Osteocyte (in vitro differentiated cells): ENCODE results near the gene MBP. TPM values are rescaled to one million over a fixed set of nuclear protein-coding genes. Genes with fewer than 3 reads are reported as not detected.
"Not testable (repeated sequence)": the region's sequence is repeated elsewhere in the genome, so short reads cannot be mapped to it uniquely, and the experiment has no call there.

Source experiments
- DNase-seq: peaks from one replicate; pipeline ENCODE4 v3.0.0; 2021; ENCODE audit warnings: mixed read lengths; ENCODE audit not compliant: unreplicated experiment; ENCODE audit errors: extremely low spot score
- H3K27ac Mint-ChIP-seq: one replicate; pipeline ENCODE4 v1.8.0; 2021; ENCODE audit warnings: mild to moderate bottlenecking, mixed read lengths; ENCODE audit not compliant: unreplicated experiment
- H3K27me3 Mint-ChIP-seq: one replicate; pipeline ENCODE4 v1.8.0; 2021; ENCODE audit warnings: mixed read lengths; ENCODE audit not compliant: unreplicated experiment
- H3K36me3 Mint-ChIP-seq: one replicate; pipeline ENCODE4 v1.8.0; 2021; ENCODE audit warnings: mixed read lengths; ENCODE audit not compliant: unreplicated experiment
- H3K4me1 Mint-ChIP-seq: one replicate; pipeline ENCODE4 v1.8.0; 2021; ENCODE audit warnings: mixed read lengths; ENCODE audit not compliant: unreplicated experiment
- H3K4me3 Mint-ChIP-seq: one replicate; pipeline ENCODE4 v1.8.0; 2021; ENCODE audit warnings: mild to moderate bottlenecking, moderate library complexity, mixed read lengths; ENCODE audit not compliant: unreplicated experiment
- H3K9me3 Mint-ChIP-seq: one replicate; pipeline ENCODE4 v1.8.0; 2021; ENCODE audit warnings: mixed read lengths; ENCODE audit not compliant: unreplicated experiment
- CTCF ChIP-seq: fragments of 200-600 bp; sonication (generic); IDR thresholded peaks from 2 replicates; pipeline ENCODE4 v1.5.0; 2021; ENCODE audit warnings: antibody characterized with exemption, mild to moderate bottlenecking, moderate library complexity
- total RNA-seq: library from RNA; stranded (reverse); gene quantifications from 2 replicates; pipeline ENCODE4 v1.2.1, GENCODE V29; 2021

MBP gene
- total RNA-seq, 1 donor from 2014 or later: 18.6 TPM

- Mint-ChIP-seq H3K27me3 (no peaks in the 10 kb centered on the region), H3K36me3 (peaks cover 14% of the 10 kb centered on the region), H3K4me1 (no peaks in the 10 kb centered on the region), H3K9me3 (no peaks in the 10 kb centered on the region), H3K27ac (no peak overlapping the region), H3K4me3 (no peak overlapping the region)
- DNase-seq: no peak
- no peak for TF ChIP-seq CTCF
Measured at GRCh38 chr18:77021075-77021474, 111.5 kb downstream of the MBP start.

- TF ChIP-seq CTCF: no peak
- no peaks in the 10 kb centered on the region for H3K9me3 Mint-ChIP-seq
- H3K4me3 Mint-ChIP-seq: no peak overlapping the region
Measured at GRCh38 chr18:77020561-77020960, 112.0 kb downstream of the MBP start.

GRCh38 chr18:77019641-77020040, 112.9 kb downstream of the MBP start:
- Mint-ChIP-seq H3K4me3 (no peak overlapping the region), H3K27me3 (no peaks in the 10 kb centered on the region), H3K36me3 (peaks cover 18% of the 10 kb centered on the region), H3K9me3 (no peaks in the 10 kb centered on the region), H3K4me1 (peaks cover under 1% of the 10 kb centered on the region), H3K27ac (no peak overlapping the region)
- TF ChIP-seq CTCF: no peak
- DNase-seq: no peak

More at GRCh38 chr18:77020561-77020960, 112.0 kb downstream of the MBP start:
- Mint-ChIP-seq H3K27ac (no peak overlapping the region), H3K36me3 (peaks cover 17% of the 10 kb centered on the region), H3K4me1 (no peaks in the 10 kb centered on the region), H3K27me3 (no peaks in the 10 kb centered on the region)
- DNase-seq: no peak

DNA sequence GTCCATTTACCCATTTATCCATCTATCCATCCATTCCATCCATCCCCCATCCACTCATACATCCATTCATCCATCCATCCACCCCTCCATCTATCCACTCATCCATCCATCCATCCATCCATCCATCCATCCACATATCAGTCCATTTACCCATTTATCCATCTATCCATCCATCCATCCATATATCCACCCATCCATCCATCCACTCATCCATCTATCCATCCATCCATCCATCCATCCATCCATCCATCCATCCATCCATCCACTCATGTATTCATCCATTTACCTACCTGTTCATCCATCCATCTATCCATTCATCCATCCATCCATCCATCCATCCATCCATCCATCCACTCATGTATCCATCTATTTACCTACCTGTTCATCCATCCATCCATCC, 113.9 kb downstream of the MBP start:
- not testable (repeated sequence) for H3K4me1 Mint-ChIP-seq, H3K27me3 Mint-ChIP-seq, H3K4me3 Mint-ChIP-seq, H3K9me3 Mint-ChIP-seq, DNase-seq, H3K27ac Mint-ChIP-seq
- peaks cover 16% of the 10 kb centered on the region for H3K36me3 Mint-ChIP-seq

DNA sequence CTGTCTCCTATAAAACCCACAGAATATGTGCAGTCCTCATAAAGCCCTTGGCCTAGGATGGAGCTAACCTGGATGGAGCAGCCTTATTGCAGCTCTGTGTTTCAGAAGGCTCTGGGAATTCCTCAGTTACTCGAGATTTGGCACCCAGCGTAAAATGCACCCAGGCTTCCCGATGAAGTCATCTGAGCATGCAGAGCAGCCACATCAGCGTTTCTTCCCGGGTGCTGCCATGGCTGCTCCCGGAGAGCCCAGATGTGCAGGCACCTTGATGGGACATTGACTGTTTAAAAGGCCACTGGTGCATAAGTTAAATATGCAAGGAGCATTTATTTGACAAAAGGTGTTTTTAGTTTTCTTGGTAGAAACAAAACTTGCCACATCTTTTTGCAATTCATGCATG, 115.2 kb downstream of the MBP start:
- Mint-ChIP-seq H3K27me3 (no peaks in the 10 kb centered on the region), H3K9me3 (no peaks in the 10 kb centered on the region), H3K36me3 (peaks cover 16% of the 10 kb centered on the region), H3K4me3 (no peak overlapping the region), H3K4me1 (peaks cover 3% of the 10 kb centered on the region), H3K27ac (no peak overlapping the region)
- DNase-seq: no peak
- no peak for TF ChIP-seq CTCF

GRCh38 chr18:77016936-77017335, 115.6 kb downstream of the MBP start:
- peaks cover 17% of the 10 kb centered on the region for H3K36me3 Mint-ChIP-seq
- no peaks in the 10 kb centered on the region for H3K27me3 Mint-ChIP-seq
- no peak for TF ChIP-seq CTCF

More at GRCh38 chr18:77016936-77017335, 115.6 kb downstream of the MBP start:
- H3K27ac Mint-ChIP-seq: no peak overlapping the region
- H3K4me1 Mint-ChIP-seq: peaks cover 3% of the 10 kb centered on the region
- no peaks in the 10 kb centered on the region for H3K9me3 Mint-ChIP-seq
- H3K4me3 Mint-ChIP-seq: no peak overlapping the region
- no peak for DNase-seq
